ENCODE measurements around the gene KRTCAP2.

The KRTCAP2 gene

GRCh38 chr1:155177192-155177917 lies 4.3 kb upstream of the KRTCAP2 start:
- no peak overlapping the region for H3K27ac ChIP-seq (replicated peaks)
- no peaks in the 10 kb centered on the region for H3K27me3 ChIP-seq (ENCODE audit: insufficient read depth, poor library complexity, severe bottlenecking)
- no peak overlapping the region for H3K4me3 ChIP-seq (replicated peaks; ENCODE audit: insufficient read depth, low read length)
- TF ChIP-seq CTCF (IDR thresholded peaks at IDR 0.05; ENCODE audit: insufficient read depth, low read length) (no peak), SPI1 (IDR thresholded peaks at IDR 0.05; ENCODE audit: borderline replicate concordance, low read depth) (no peak), GABPA (IDR thresholded peaks at IDR 0.05; ENCODE audit: low read depth) (no peak), REST (IDR thresholded peaks at IDR 0.05; ENCODE audit: insufficient replicate concordance, low read depth) (no peak), POLR2AphosphoS5 (IDR thresholded peaks at IDR 0.05; ENCODE audit: low read depth) (no peak)
- DNase-seq (ENCODE audit: low read depth in 1 of 2, low spot score in 1 of 2), result no peak

- TF ChIP-seq CTCF (IDR thresholded peaks at IDR 0.05; ENCODE audit: insufficient read depth, low read length) (peak; percentile 98), SPI1 (IDR thresholded peaks at IDR 0.05; ENCODE audit: borderline replicate concordance, low read depth) (no peak)
- Histone ChIP-seq H3K27me3 (ENCODE audit: insufficient read depth, poor library complexity, severe bottlenecking) (no peaks in the 10 kb centered on the region), H3K27ac (replicated peaks) (no peak overlapping the region), H3K4me3 (replicated peaks; ENCODE audit: insufficient read depth, low read length) (no peak overlapping the region)
- DNase-seq (ENCODE audit: low read depth in 1 of 2, low spot score in 1 of 2), result peak in 1 of 2 experiments; percentile 86
Observed at GRCh38 chr1:155176544-155177071, 3.5 kb upstream of the KRTCAP2 start.

- Histone ChIP-seq H3K4me3 (replicated peaks; ENCODE audit: insufficient read depth, low read length) (no peak overlapping the region), H3K27me3 (ENCODE audit: insufficient read depth, poor library complexity, severe bottlenecking) (no peaks in the 10 kb centered on the region), H3K27ac (replicated peaks) (no peak overlapping the region)
- peak in 1 of 2 experiments; percentile 71 for DNase-seq (ENCODE audit: low read depth in 1 of 2, low spot score in 1 of 2)
- no peak for TF ChIP-seq GABPA (IDR thresholded peaks at IDR 0.05; ENCODE audit: low read depth)
- peak; percentile 13 for TF ChIP-seq CTCF (IDR thresholded peaks at IDR 0.05; ENCODE audit: insufficient read depth, low read length)
Observed at GRCh38 chr1:155175927-155176371, 2.8 kb upstream of the KRTCAP2 start.

GRCh38 chr1:155175281-155175926 lies 2.3 kb upstream of the KRTCAP2 start:
- TF ChIP-seq POLR2AphosphoS5 (IDR thresholded peaks at IDR 0.05; ENCODE audit: low read depth), result no peak
- TF ChIP-seq CTCF (IDR thresholded peaks at IDR 0.05; ENCODE audit: insufficient read depth, low read length), result no peak
- TF ChIP-seq SPI1 (IDR thresholded peaks at IDR 0.05; ENCODE audit: borderline replicate concordance, low read depth), result no peak
- TF ChIP-seq GABPA (IDR thresholded peaks at IDR 0.05; ENCODE audit: low read depth), result no peak
- TF ChIP-seq REST (IDR thresholded peaks at IDR 0.05; ENCODE audit: insufficient replicate concordance, low read depth), result no peak
- DNase-seq (ENCODE audit: low read depth in 1 of 2, low spot score in 1 of 2), result no peak
- H3K27ac ChIP-seq (replicated peaks), result no peak overlapping the region
- H3K4me3 ChIP-seq (replicated peaks; ENCODE audit: insufficient read depth, low read length), result no peak overlapping the region
- no peaks in the 10 kb centered on the region for H3K27me3 ChIP-seq (ENCODE audit: insufficient read depth, poor library complexity, severe bottlenecking)

Measured in HL-60 (cell line).